AG04449 (cell line): Measurements from ENCODE around the gene GALK2.
"Not testable (repeated sequence)": the region's sequence is repeated elsewhere in the genome, so short reads cannot be mapped to it uniquely, and the experiment has no call there.

Experiments
- CTCF ChIA-PET: fragments of 350-600 bp; formaldehyde crosslinking; extraction: SDS; loops from one replicate; lab custom pipeline; 2021; ENCODE audit warnings: antibody characterized with exemption; lab: Yijun Ruan, JAX
- POLR2A ChIA-PET: fragments of 400-600, 350-600 bp; formaldehyde crosslinking; extraction: SDS; loops from one replicate; lab custom pipeline; 2020; ENCODE audit warnings: antibody characterized with exemption, inconsistent platforms; lab: Yijun Ruan, JAX
- DNase-seq: peaks from one replicate; pipeline ENCODE4 v3.0.0-alpha.2; 2010; ENCODE audit warnings: low read depth, low spot score
- H3K4me3 ChIP-seq: 2 replicates; pipeline ENCODE4 v1.5.1; 2011; ENCODE audit warnings: low read depth, mild to moderate bottlenecking, control low read depth, low read length
- TF ChIP-seq, protein P1 (sequence below): IDR thresholded peaks from one replicate; pipeline ENCODE4 v1.5.1; 2011; ENCODE audit warnings: mild to moderate bottlenecking, moderate library complexity, low read length, control low read depth, inconsistent platforms; ENCODE audit not compliant: insufficient read depth; ENCODE audit errors: missing control alignments

Gene GALK2

DNA sequence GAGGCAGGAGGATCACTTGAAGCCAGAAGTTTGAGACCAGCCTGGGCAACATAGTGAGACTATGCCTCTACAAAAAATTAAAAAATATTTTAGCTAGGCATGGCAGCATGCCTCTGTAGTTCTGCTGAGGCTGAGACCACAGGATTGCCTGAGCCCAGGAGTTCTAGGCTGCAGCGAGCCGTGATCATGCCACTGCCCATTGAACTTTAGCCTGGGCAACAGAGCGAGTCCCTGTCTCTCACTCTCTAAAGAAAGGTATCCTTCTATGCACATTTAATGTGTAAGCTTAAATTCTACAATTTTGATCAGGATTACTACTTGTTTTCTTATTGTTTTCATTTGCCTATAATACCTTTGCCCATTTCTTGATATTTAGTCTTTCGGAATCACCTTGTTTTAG is 26.8 kb downstream of the GALK2 start:
- CTCF ChIA-PET, result interaction anchor here (1.1 kb wide), 1 partner anchor 13 kb away, joined by 3 read pairs; no protein-coding TSS in a partner anchor
- TF ChIP-seq, protein P1, sequence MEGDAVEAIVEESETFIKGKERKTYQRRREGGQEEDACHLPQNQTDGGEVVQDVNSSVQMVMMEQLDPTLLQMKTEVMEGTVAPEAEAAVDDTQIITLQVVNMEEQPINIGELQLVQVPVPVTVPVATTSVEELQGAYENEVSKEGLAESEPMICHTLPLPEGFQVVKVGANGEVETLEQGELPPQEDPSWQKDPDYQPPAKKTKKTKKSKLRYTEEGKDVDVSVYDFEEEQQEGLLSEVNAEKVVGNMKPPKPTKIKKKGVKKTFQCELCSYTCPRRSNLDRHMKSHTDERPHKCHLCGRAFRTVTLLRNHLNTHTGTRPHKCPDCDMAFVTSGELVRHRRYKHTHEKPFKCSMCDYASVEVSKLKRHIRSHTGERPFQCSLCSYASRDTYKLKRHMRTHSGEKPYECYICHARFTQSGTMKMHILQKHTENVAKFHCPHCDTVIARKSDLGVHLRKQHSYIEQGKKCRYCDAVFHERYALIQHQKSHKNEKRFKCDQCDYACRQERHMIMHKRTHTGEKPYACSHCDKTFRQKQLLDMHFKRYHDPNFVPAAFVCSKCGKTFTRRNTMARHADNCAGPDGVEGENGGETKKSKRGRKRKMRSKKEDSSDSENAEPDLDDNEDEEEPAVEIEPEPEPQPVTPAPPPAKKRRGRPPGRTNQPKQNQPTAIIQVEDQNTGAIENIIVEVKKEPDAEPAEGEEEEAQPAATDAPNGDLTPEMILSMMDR, result no peak
- no peak overlapping the region for H3K4me3 ChIP-seq
- POLR2A ChIA-PET, result no interaction called here
- no peak for DNase-seq

DNA sequence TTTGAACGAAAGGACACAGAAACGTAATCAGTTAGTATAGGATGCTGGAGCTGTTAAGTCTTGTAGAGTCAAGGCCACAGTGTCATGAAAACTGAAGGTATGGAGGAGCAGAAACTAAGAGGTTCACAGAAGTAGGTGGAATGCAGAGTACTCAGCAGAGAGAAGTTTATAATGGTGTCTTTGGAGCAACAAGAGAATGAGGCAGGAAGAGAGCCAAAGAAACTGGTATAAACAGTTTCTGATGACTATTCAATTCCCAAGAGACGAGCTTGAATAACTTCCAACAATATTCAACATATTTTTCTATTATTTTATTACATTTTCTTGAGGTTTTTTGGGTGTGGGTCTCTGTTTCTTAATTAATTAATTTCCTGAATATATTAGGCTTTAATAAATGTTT is 29.6 kb downstream of the GALK2 start:
- no peak for DNase-seq
- ChIA-PET POLR2A (no interaction called here), CTCF (no interaction called here)
- no peak overlapping the region for H3K4me3 ChIP-seq
- TF ChIP-seq, protein P1, result no peak

DNA sequence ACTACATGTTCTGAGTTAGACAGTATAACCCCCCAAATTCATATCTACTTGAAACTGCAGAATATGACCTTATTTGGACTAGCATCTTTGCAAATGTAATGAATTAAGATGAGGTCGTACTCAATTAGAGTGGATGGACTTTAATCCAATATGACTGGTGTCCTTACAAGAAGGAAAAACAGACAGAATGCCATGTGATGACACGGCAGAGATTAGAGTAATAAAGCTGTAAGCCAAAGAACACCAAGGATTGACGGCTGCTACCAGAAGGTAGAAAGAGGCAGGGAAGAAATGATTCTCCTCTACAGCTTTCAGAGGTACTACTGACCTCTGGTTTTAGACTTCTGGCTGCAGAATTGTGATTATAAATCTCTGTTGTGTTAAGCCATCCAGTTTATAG is 30.3 kb downstream of the GALK2 start:
- ChIA-PET CTCF (no interaction called here), POLR2A (no interaction called here)
- no peak for DNase-seq
- TF ChIP-seq, protein P1, result no peak
- no peak overlapping the region for H3K4me3 ChIP-seq

DNA sequence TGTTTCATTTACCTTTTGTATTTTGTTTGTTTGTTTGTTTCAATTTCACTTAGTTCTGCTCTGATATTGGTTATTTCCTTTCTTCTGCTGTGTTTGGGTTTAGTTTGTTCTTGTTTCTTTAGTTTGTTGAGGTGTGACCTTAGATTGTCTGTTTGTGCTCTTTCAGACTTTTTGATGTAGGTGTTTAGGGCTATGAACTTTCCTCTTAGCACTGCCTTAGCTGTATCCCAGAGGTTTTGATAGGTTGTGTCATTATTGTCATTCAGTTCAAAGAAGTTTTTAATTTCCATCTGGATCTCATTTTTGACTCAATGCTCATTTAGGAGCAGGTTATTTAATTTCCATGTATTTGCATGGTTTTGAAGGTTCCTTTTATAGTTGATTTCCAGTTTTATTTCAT is 38.1 kb downstream of the GALK2 start:
- POLR2A ChIA-PET, CTCF ChIA-PET, DNase-seq, H3K4me3 ChIP-seq: not testable (repeated sequence)

DNA sequence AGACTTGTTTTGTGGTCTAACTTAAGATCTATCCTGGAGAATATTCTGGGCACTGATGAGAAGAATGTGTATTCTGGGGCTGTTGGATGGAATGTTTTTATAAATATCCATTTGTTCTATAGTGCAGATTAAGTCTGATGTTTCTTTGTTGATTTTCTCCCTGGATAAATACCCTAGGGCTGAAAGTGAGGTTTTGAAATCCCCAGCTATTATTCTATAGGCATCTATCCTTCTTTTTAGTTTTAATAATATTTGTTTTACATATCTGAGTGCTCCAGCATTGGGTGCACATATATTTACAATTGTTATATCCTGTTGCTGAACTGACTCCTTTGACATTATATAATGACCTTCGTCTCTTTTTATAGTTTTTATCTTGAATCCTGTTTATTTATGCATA is 42.9 kb downstream of the GALK2 start:
- no peak overlapping the region for H3K4me3 ChIP-seq
- DNase-seq, result no peak
- ChIA-PET POLR2A (no interaction called here), CTCF (no interaction called here)
- TF ChIP-seq, protein P1, result no peak

DNA sequence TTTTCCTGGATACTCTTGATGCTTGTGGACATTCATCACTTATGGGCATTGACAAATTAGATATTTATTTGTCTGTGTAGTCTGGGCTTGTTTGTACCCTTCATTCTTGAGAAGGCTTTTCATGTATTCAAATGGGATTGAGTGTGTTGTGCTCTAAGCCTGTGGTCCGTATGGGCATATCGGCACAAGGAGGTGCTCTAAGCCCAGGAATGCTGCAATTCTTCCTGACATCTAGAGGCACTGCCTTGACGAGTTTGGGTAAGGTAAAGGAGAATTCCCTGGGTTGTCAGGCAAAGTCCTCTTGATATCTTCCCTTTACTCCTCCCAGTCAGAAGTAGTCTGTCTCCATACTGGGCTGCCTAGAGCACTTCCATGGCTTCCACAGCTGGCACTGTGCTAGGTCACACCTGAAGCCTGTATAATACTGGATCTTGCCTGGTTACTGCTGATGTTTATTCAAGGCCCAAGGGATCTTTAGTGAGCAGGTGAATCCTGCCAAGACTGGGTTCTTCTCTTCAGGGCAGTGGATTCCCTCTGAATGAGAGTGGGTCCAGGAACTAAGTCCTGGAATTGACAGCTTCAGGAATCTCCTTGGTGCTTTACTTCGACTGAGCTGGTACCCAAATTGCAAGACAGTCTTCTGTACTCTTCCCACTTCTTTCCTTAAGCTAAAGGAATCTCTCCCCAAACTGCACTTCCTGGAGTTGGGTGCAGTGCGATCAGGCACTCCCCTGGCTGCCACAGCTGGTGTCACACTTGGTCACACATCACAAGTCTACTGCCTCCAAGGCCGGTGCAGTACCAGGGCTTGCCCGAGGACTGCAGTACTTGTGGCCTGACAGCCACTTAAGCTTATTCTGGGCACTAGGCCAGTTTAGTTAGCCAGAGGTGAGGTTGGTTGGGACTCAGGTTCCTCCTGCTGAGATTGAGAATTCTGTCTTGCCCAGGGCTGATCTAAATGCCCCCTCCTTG is 46.0 kb downstream of the GALK2 start:
- TF ChIP-seq, protein P1, result no peak
- H3K4me3 ChIP-seq, result no peak overlapping the region
- ChIA-PET CTCF (interaction anchor here (1.6 kb wide), 1 partner anchor 206 kb away, joined by 4 read pairs; no protein-coding TSS in a partner anchor), POLR2A (no interaction called here)
- DNase-seq, result no peak
